CD14-positive monocyte (primary cell): Measurements from ENCODE around the gene SNW1. TPM values are rescaled to one million over a fixed set of nuclear protein-coding genes. Genes with fewer than 3 reads are reported as not detected.

Source experiments
- DNase-seq, 3 donors: peaks; one replicate each; pipeline ENCODE4 v3.0.0-alpha.2; 2011 to 2022
- H2AFZ ChIP-seq: 2 replicates; pipeline ENCODE4 v1.6.0; 2012; ENCODE audit warnings: mild to moderate bottlenecking, low read depth, low read length, inconsistent platforms; ENCODE audit not compliant: insufficient read depth, poor library complexity, severe bottlenecking
- H3K27ac ChIP-seq, 2 donors: 1 replicate in 1 of 2; 2 replicates in 1 of 2; pipeline ENCODE4 v1.5.1; 2012 to 2013; ENCODE audit warnings: low read length in 2 of 2, control low read depth in 1 of 2, inconsistent platforms in 1 of 2, low read depth in 1 of 2, mild to moderate bottlenecking in 1 of 2
- H3K27me3 ChIP-seq, 2 donors: one replicate each; pipeline versions ENCODE4 v1.6.0 to v1.6.1; 2011 to 2013; ENCODE audit warnings: low read length in 2 of 2; ENCODE audit not compliant: control insufficient read depth in 2 of 2, insufficient read depth in 2 of 2
- H3K36me3 ChIP-seq, 2 donors: replicated peaks in 1 of 2; 1 replicate in 1 of 2; 2 replicates in 1 of 2; pipeline versions ENCODE4 v1.5.1 to v1.6.1; 2012 to 2013; ENCODE audit warnings: low read length in 2 of 2, control low read depth in 1 of 2, inconsistent platforms in 1 of 2, mild to moderate bottlenecking in 1 of 2; ENCODE audit not compliant: insufficient read depth in 2 of 2, control insufficient read depth in 1 of 2
- H3K4me1 ChIP-seq, 2 donors: 1 replicate in 1 of 2; 2 replicates in 1 of 2; pipeline versions ENCODE4 v1.5.1 to v1.6.1; 2012 to 2013; ENCODE audit warnings: low read length in 2 of 2, control low read depth in 1 of 2, inconsistent platforms in 1 of 2, mild to moderate bottlenecking in 1 of 2, moderate library complexity in 1 of 2; ENCODE audit not compliant: insufficient read depth in 2 of 2, control insufficient read depth in 1 of 2
- H3K4me2 ChIP-seq: replicated peaks from 2 replicates; pipeline ENCODE3; 2012; ENCODE audit warnings: low read length, moderate library complexity, mild to moderate bottlenecking; ENCODE audit not compliant: poor library complexity, severe bottlenecking; ENCODE audit errors: extremely low read depth
- H3K4me3 ChIP-seq, 3 experiments: fragments of 200-600 bp in 1 of 3; sonication (generic) in 1 of 3; replicated peaks in 1 of 3; 1 replicate in 2 of 3; 2 replicates in 1 of 3; pipeline ENCODE4 v1.5.1; 2011 to 2013; ENCODE audit warnings: low read length in 3 of 3, mild to moderate bottlenecking in 3 of 3, control low read depth in 2 of 3, low read depth in 2 of 3, inconsistent platforms in 1 of 3, moderate library complexity in 1 of 3
- H3K79me2 ChIP-seq: 2 replicates; pipeline ENCODE4 v1.6.0; 2012; ENCODE audit warnings: mild to moderate bottlenecking, control low read depth, inconsistent platforms, low read length, moderate library complexity; ENCODE audit not compliant: insufficient read depth
- H3K9ac ChIP-seq: 2 replicates; pipeline ENCODE4 v1.6.0; 2017; ENCODE audit warnings: low read length, mild to moderate bottlenecking; ENCODE audit not compliant: insufficient read depth, poor library complexity, severe bottlenecking
- H3K9me3 ChIP-seq, 2 donors: replicated peaks in 1 of 2; 1 replicate in 1 of 2; 2 replicates in 1 of 2; pipeline versions ENCODE4 v1.5.1 to v1.6.1; 2012 to 2013; ENCODE audit warnings: low read length in 2 of 2, control low read depth in 1 of 2; ENCODE audit not compliant: control insufficient read depth in 1 of 2, insufficient read depth in 1 of 2
- H4K20me1 ChIP-seq: 2 replicates; pipeline ENCODE4 v1.6.0; 2012; ENCODE audit warnings: mild to moderate bottlenecking, low read length, control low read depth, moderate library complexity; ENCODE audit not compliant: insufficient read depth
- H3K27ac Mint-ChIP-seq, 7 donors: one replicate each; pipeline ENCODE4 v1.8.0; 2020; ENCODE audit warnings: mild to moderate bottlenecking in 7 of 7, mixed read lengths in 7 of 7, moderate library complexity in 6 of 7, inconsistent platforms in 2 of 7
- H3K27me3 Mint-ChIP-seq, 3 donors: one replicate each; pipeline ENCODE4 v1.8.0; 2021 to 2022; ENCODE audit warnings: low read depth in 3 of 3, mild to moderate bottlenecking in 3 of 3, mixed read lengths in 3 of 3, moderate library complexity in 3 of 3, inconsistent platforms in 1 of 3
- H3K36me3 Mint-ChIP-seq, 2 donors: one replicate each; pipeline ENCODE4 v1.8.0; 2020; ENCODE audit warnings: mixed read lengths in 2 of 2, inconsistent platforms in 1 of 2, mild to moderate bottlenecking in 1 of 2
- H3K4me1 Mint-ChIP-seq: one replicate; pipeline ENCODE4 v1.8.0; 2020; ENCODE audit warnings: mild to moderate bottlenecking, mixed read lengths
- H3K4me3 Mint-ChIP-seq, 2 donors: one replicate each; pipeline ENCODE4 v1.8.0; 2020; ENCODE audit warnings: mild to moderate bottlenecking in 2 of 2, mixed read lengths in 2 of 2, moderate library complexity in 1 of 2
- H3K9me3 Mint-ChIP-seq, 7 donors: one replicate each; pipeline ENCODE4 v1.8.0; 2020 to 2022; ENCODE audit warnings: mixed read lengths in 7 of 7, mild to moderate bottlenecking in 6 of 7, moderate library complexity in 6 of 7, inconsistent platforms in 2 of 7
- WGBS: methylation state at CpG from one replicate; pipeline ENCODE4 v1.1.5; 2013; ENCODE audit warnings: missing lambda C conversion rate; ENCODE audit not compliant: insufficient coverage; 5-methylcytosine and 5-hydroxymethylcytosine counted together
- intact Hi-C, 2 donors: fragments of 100-400 bp; cut with micrococcal nuclease; formaldehyde crosslinking; loops; one replicate each; pipeline versions ENCODE4 v1.15.0 to v1.15.1; 2023
- polyA minus RNA-seq: library from RNA; depleted of rRNA, polyadenylated mRNA; stranded (reverse); fragments of >200 nt; gene quantifications from 2 replicates; pipeline ENCODE4 v1.2.3, GENCODE V29; 2012
- polyA plus RNA-seq, 3 donors: library from polyadenylated mRNA; depleted of rRNA in 1 of 3; unstranded in 2 of 3; stranded (reverse) in 1 of 3; fragments of 300-500 nt in 2 of 3; fragments of >200 nt in 1 of 3; fragmentation: Illumina TruSeq in 2 of 3; gene quantifications; 1 replicate in 2 of 3; 2 replicates in 1 of 3; pipeline ENCODE4 v1.2.3, GENCODE V29; 2012 to 2021
- total RNA-seq, 12 experiments: library from RNA in 1 of 12; stranded (reverse) in 1 of 12; fragments of 120-200 nt in 1 of 12; gene quantifications; one replicate each; pipeline ENCODE4 v1.2.4 and lab custom pipeline; 2013 to 2026; ENCODE audit warnings: mixed read lengths in 6 of 12, inconsistent platforms in 1 of 12
- TF ChIP-seq, protein P1 (sequence below): fragments of 200-600 bp; IDR thresholded peaks from one replicate; pipeline ENCODE4 v1.8.0; 2022; ENCODE audit warnings: antibody characterized with exemption, mild to moderate bottlenecking

The SNW1 gene
- 85.9 TPM for total RNA-seq (2013)
- polyA plus RNA-seq (10 to 100 TPM; 17.4 to 74.6 (median 50.6) TPM), polyA minus RNA-seq (26.7 and 41.8 TPM in 2 replicates), total RNA-seq (lab: John Stamatoyannopoulos, UW) (70.6 to 101 (median 90.5) reads per million in 11 experiments)

GRCh38 chr14:77760381-77761204 lies at the start of gene SNW1:
Gene SNW1 (minus strand): TSS chr14:77761156. CDS start chr14:77761127, 29 bp downstream.
- H3K9ac ChIP-seq: peak within 1 kb of the TSS; percentile 96
- H2AFZ ChIP-seq: peak within 1 kb of the TSS; percentile 95
- peak within 1 kb of the TSS; percentile 93 to 97 for H3K4me3 Mint-ChIP-seq
- peaks cover 39% of the 10 kb centered on the region for H4K20me1 ChIP-seq
- WGBS: under 1% methylated on average over 46 of the region's 60 CpGs
- TF ChIP-seq, protein P1, sequence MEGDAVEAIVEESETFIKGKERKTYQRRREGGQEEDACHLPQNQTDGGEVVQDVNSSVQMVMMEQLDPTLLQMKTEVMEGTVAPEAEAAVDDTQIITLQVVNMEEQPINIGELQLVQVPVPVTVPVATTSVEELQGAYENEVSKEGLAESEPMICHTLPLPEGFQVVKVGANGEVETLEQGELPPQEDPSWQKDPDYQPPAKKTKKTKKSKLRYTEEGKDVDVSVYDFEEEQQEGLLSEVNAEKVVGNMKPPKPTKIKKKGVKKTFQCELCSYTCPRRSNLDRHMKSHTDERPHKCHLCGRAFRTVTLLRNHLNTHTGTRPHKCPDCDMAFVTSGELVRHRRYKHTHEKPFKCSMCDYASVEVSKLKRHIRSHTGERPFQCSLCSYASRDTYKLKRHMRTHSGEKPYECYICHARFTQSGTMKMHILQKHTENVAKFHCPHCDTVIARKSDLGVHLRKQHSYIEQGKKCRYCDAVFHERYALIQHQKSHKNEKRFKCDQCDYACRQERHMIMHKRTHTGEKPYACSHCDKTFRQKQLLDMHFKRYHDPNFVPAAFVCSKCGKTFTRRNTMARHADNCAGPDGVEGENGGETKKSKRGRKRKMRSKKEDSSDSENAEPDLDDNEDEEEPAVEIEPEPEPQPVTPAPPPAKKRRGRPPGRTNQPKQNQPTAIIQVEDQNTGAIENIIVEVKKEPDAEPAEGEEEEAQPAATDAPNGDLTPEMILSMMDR: no peak
- H3K27me3 Mint-ChIP-seq: peaks cover 2 to 3% (median 2%) of the 10 kb centered on the region in 3 donors
- peak within 1 kb of the TSS; percentile 83 to 94 (median 85) for H3K4me3 ChIP-seq
- peak; percentile 91 to 96 (median 91) for DNase-seq
- no peaks in the 10 kb centered on the region for H3K27me3 ChIP-seq
- peak within 1 kb of the TSS; percentile 63 to 97 for H3K27ac ChIP-seq
- H3K79me2 ChIP-seq: peaks cover 57% of the 10 kb centered on the region
- peak within 1 kb of the TSS; percentile 92 for H3K4me2 ChIP-seq
- peaks cover 12 to 21% of the 10 kb centered on the region in 2 donors for H3K36me3 Mint-ChIP-seq
- H3K4me1 Mint-ChIP-seq: peaks cover 32% of the 10 kb centered on the region
- H3K27ac Mint-ChIP-seq: peak within 1 kb of the TSS; percentile 92 to 99 (median 97)
- peaks cover 12 to 28% of the 10 kb centered on the region in 2 donors for H3K4me1 ChIP-seq
- H3K36me3 ChIP-seq: peaks cover 0 to 22% of the 10 kb centered on the region in 2 donors
- H3K9me3 ChIP-seq: no peaks in the 10 kb centered on the region
- intact Hi-C loops: loop anchor here (2.0 to 5.0 kb wide), 4 partner anchors 42 to 304 kb away; partner anchors contain the start of genes ADCK1 (in 2 of the 2), ALKBH1 (in 1 of the 2), SLIRP (in 1 of the 2) and VIPAS39 (in 1 of the 2)
- H3K9me3 Mint-ChIP-seq: peaks cover 0 to 2% (median 0%) of the 10 kb centered on the region in 7 donors

DNA sequence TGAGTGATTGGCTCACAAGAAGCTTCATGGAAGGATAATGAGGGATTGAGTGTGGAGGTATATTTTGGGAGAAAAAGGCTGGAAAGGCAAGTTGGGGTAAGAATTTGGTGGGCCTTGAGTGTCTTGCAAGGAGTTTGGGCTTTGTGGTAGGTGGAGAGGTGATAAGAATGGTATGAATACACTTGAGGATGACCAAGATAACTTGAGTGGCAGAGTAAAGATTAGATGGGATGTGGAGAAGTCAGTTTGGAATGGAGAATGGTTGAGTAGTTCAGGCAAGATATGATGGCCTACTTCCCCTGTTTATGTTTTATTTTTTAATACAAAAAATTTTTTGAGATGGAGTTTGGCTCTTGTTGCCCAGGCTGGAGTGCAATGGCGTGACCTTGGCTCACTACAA lies 48.1 kb upstream of the SNW1 start:
- no peak overlapping the region for H3K4me3 Mint-ChIP-seq
- WGBS: 100% methylated on average over 1 of the region's 1 CpG
- H3K9me3 ChIP-seq: no peaks in the 10 kb centered on the region
- H3K36me3 ChIP-seq: no peaks in the 10 kb centered on the region
- no peak for DNase-seq
- H3K4me1 Mint-ChIP-seq: peaks cover 12% of the 10 kb centered on the region
- no peaks in the 10 kb centered on the region for H3K27me3 Mint-ChIP-seq
- no peak overlapping the region for H2AFZ ChIP-seq
- no peaks in the 10 kb centered on the region for H3K27me3 ChIP-seq
- no peaks in the 10 kb centered on the region for H3K4me1 ChIP-seq
- H3K9me3 Mint-ChIP-seq: no peaks in the 10 kb centered on the region
- TF ChIP-seq, protein P1: no peak
- H4K20me1 ChIP-seq: no peaks in the 10 kb centered on the region
- intact Hi-C loops: no loop called here
- H3K36me3 Mint-ChIP-seq: no peaks in the 10 kb centered on the region
- H3K27ac Mint-ChIP-seq: no peak overlapping the region
- no peak overlapping the region for H3K4me3 ChIP-seq
- no peak overlapping the region for H3K9ac ChIP-seq
- H3K4me2 ChIP-seq: no peak overlapping the region
- no peaks in the 10 kb centered on the region for H3K79me2 ChIP-seq
- H3K27ac ChIP-seq: no peak overlapping the region
